H1 (cell line): ENCODE data around the gene DDIAS. TPM values are rescaled to one million over a fixed set of nuclear protein-coding genes. Genes with fewer than 3 reads are reported as not detected.
A peak's percentile ranks its signal among the peaks of the same experiment; 100 is the strongest.

Source experiments
- CTCF ChIA-PET: fragments of 300-600 bp; sonication (Branson Sonifier 250); formaldehyde crosslinking; loops from one replicate; lab custom pipeline; 2021; ENCODE audit not compliant: partially characterized antibody; lab: Charles Lee
- POLR2A ChIA-PET: fragments of 300-600 bp; sonication (Branson Sonifier 250); formaldehyde crosslinking; loops from one replicate; lab custom pipeline; 2021; ENCODE audit warnings: inconsistent platforms; ENCODE audit not compliant: partially characterized antibody; lab: Charles Lee
- DNase-seq, 2 experiments: peaks; one replicate each; pipeline versions ENCODE4 v3.0.0 to v3.0.0-alpha.2; 2010 to 2022; ENCODE audit warnings: low spot score in 2 of 2, low read depth in 1 of 2, mixed read lengths in 1 of 2
- FAIRE-seq: peaks from 2 replicates; lab custom pipeline; 2011; peaks lifted over from hg19 to GRCh38; lab: Jason Lieb, UNC
- H2AFZ ChIP-seq: 2 replicates; pipeline ENCODE4 v1.8.1; 2012; ENCODE audit warnings: low read length, inconsistent platforms
- H2AK5ac ChIP-seq: 2 replicates; pipeline ENCODE4 v1.6.1; 2013; ENCODE audit warnings: low read depth, low read length
- H2BK120ac ChIP-seq: replicated peaks from 2 replicates; pipeline ENCODE3; 2013; ENCODE audit warnings: low read depth, low read length, inconsistent platforms
- H2BK12ac ChIP-seq: 2 replicates; pipeline ENCODE4 v1.6.1; 2013; ENCODE audit warnings: low read depth, low read length
- H2BK15ac ChIP-seq: 2 replicates; pipeline ENCODE4 v1.6.1; 2013; ENCODE audit warnings: low read length
- H2BK20ac ChIP-seq: 2 replicates; pipeline ENCODE4 v1.6.1; 2013; ENCODE audit warnings: low read length
- H2BK5ac ChIP-seq: 2 replicates; pipeline ENCODE4 v1.6.1; 2013; ENCODE audit warnings: low read depth, low read length
- H3K14ac ChIP-seq: 2 replicates; pipeline ENCODE4 v1.6.1; 2013; ENCODE audit warnings: inconsistent platforms; ENCODE audit not compliant: insufficient read length
- H3K18ac ChIP-seq: 2 replicates; pipeline ENCODE4 v1.6.1; 2013; ENCODE audit warnings: low read length; ENCODE audit errors: extremely low read depth
- H3K23ac ChIP-seq: 2 replicates; pipeline ENCODE4 v1.6.1; 2013; ENCODE audit warnings: inconsistent platforms; ENCODE audit not compliant: insufficient read length
- H3K23me2 ChIP-seq: 2 replicates; pipeline ENCODE4 v1.6.1; 2013; ENCODE audit warnings: low read depth, low read length
- H3K27ac ChIP-seq: 2 replicates; pipeline ENCODE4 v1.6.1; 2011; ENCODE audit warnings: low read depth, low read length, inconsistent platforms
- H3K27me3 ChIP-seq, 4 experiments: replicated peaks in 1 of 4; 1 replicate in 1 of 4; 2 replicates in 3 of 4; pipeline versions ENCODE4 v1.6.1 to v1.8.1; 2011 to 2013; ENCODE audit warnings: low read length in 3 of 4, mild to moderate bottlenecking in 3 of 4, inconsistent platforms in 2 of 4, mixed read lengths in 2 of 4, moderate library complexity in 1 of 4; ENCODE audit not compliant: control insufficient read depth in 3 of 4, insufficient read depth in 3 of 4; ENCODE audit errors: extremely low read depth in 1 of 4
- H3K36me3 ChIP-seq, 4 experiments: 2 replicates each; pipeline versions ENCODE4 v1.6.1 to v1.8.1; 2011 to 2013; ENCODE audit warnings: mild to moderate bottlenecking in 4 of 4, low read length in 3 of 4, moderate library complexity in 2 of 4, control low read depth in 1 of 4, inconsistent platforms in 1 of 4; ENCODE audit not compliant: insufficient read depth in 4 of 4, control insufficient read depth in 2 of 4
- H3K4ac ChIP-seq: replicated peaks from 2 replicates; pipeline ENCODE3; 2013; ENCODE audit warnings: low read length, low read depth, mixed read lengths, inconsistent platforms; ENCODE audit not compliant: insufficient read length
- H3K4me1 ChIP-seq, 4 experiments: replicated peaks in 1 of 4; 1 replicate in 1 of 4; 2 replicates in 3 of 4; pipeline versions ENCODE4 v1.6.1 to v1.8.1; 2011 to 2013; ENCODE audit warnings: low read length in 3 of 4, inconsistent platforms in 2 of 4, mixed read lengths in 1 of 4; ENCODE audit not compliant: insufficient read depth in 4 of 4, control insufficient read depth in 3 of 4
- H3K4me2 ChIP-seq, 2 experiments: 2 replicates each; pipeline versions ENCODE4 v1.6.1 to v1.8.1; 2011 to 2013; ENCODE audit warnings: low read depth in 2 of 2, low read length in 2 of 2, control low read depth in 1 of 2, inconsistent platforms in 1 of 2, mild to moderate bottlenecking in 1 of 2; ENCODE audit not compliant: insufficient read depth in 1 of 2
- H3K4me3 ChIP-seq, 4 experiments: fragments of 200-600, 300-600 bp in 1 of 4; sonication (generic), shearing (Covaris generic), sonication (Bioruptor Twin) in 1 of 4; 2 replicates each; pipeline versions ENCODE4 v1.5.1 to v1.8.1; 2011 to 2016; ENCODE audit warnings: low read length in 4 of 4, low read depth in 3 of 4, control low read depth in 2 of 4, inconsistent platforms in 2 of 4, mild to moderate bottlenecking in 2 of 4, mixed read lengths in 1 of 4, moderate library complexity in 1 of 4; ENCODE audit not compliant: insufficient read depth in 2 of 4; ENCODE audit errors: extremely low read depth in 1 of 4
- H3K56ac ChIP-seq: replicated peaks from 2 replicates; pipeline ENCODE3; 2013; ENCODE audit warnings: low read depth, mild to moderate bottlenecking, mixed read lengths, low read length, inconsistent platforms; ENCODE audit not compliant: insufficient read length
- H3K79me1 ChIP-seq: 2 replicates; pipeline ENCODE4 v1.6.1; 2013; ENCODE audit warnings: low read depth, low read length, control low read depth
- H3K79me2 ChIP-seq, 2 experiments: 2 replicates each; pipeline versions ENCODE4 v1.6.1 to v1.8.1; 2012 to 2013; ENCODE audit warnings: low read length in 2 of 2, mild to moderate bottlenecking in 2 of 2, inconsistent platforms in 1 of 2; ENCODE audit not compliant: insufficient read depth in 2 of 2, control insufficient read depth in 1 of 2
- H3K9ac ChIP-seq, 4 experiments: replicated peaks in 1 of 4; 1 replicate in 1 of 4; 2 replicates in 3 of 4; pipeline versions ENCODE4 v1.6.1 to v1.8.1; 2011 to 2013; ENCODE audit warnings: low read depth in 3 of 4, low read length in 3 of 4, control low read depth in 2 of 4, mild to moderate bottlenecking in 2 of 4, moderate library complexity in 2 of 4, inconsistent platforms in 1 of 4; ENCODE audit errors: extremely low read depth in 1 of 4
- H3K9me3 ChIP-seq, 2 experiments: 2 replicates each; pipeline versions ENCODE4 v1.6.1 to v1.8.1; 2012 to 2013; ENCODE audit warnings: mild to moderate bottlenecking in 2 of 2, moderate library complexity in 2 of 2, control low read depth in 1 of 2, inconsistent platforms in 1 of 2, low read depth in 1 of 2, low read length in 1 of 2, mixed read lengths in 1 of 2; ENCODE audit not compliant: insufficient read depth in 2 of 2
- H4K20me1 ChIP-seq, 2 experiments: replicated peaks in 1 of 2; 2 replicates each; pipeline versions ENCODE3 to v1.8.1; 2011 to 2013; ENCODE audit warnings: inconsistent platforms in 2 of 2, low read length in 2 of 2, mild to moderate bottlenecking in 1 of 2; ENCODE audit not compliant: insufficient read depth in 2 of 2, control insufficient read depth in 1 of 2
- H4K5ac ChIP-seq: 2 replicates; pipeline ENCODE4 v1.6.1; 2013; ENCODE audit warnings: low read length, low read depth, mixed read lengths, inconsistent platforms; ENCODE audit not compliant: insufficient read length
- H4K8ac ChIP-seq: 2 replicates; pipeline ENCODE4 v1.8.0; 2013; ENCODE audit warnings: mild to moderate bottlenecking, moderate library complexity, low read length, inconsistent platforms; ENCODE audit not compliant: insufficient read depth; ENCODE audit errors: extremely low read depth
- H4K91ac ChIP-seq: replicated peaks from 2 replicates; pipeline ENCODE3; 2013; ENCODE audit warnings: low read length, mixed read lengths, inconsistent platforms; ENCODE audit not compliant: insufficient read length
- BRCA1 ChIP-seq: IDR thresholded peaks from 2 replicates; pipeline ENCODE4 v1.6.1; 2012; ENCODE audit warnings: low read depth, low read length, improper control_type of control experiment
- JUND ChIP-seq: IDR thresholded peaks from 2 replicates; pipeline ENCODE4 v1.6.1; 2011; ENCODE audit warnings: mild to moderate bottlenecking, improper control_type of control experiment, low read length
- MAFK ChIP-seq: IDR thresholded peaks from 2 replicates; pipeline ENCODE4 v1.6.1; 2012; ENCODE audit warnings: low read depth, mild to moderate bottlenecking, improper control_type of control experiment, low read length
- NRF1 ChIP-seq: IDR thresholded peaks from 2 replicates; pipeline ENCODE4 v1.6.1; 2011; ENCODE audit warnings: mild to moderate bottlenecking, low read depth, low read length, improper control_type of control experiment
- PHF8 ChIP-seq: fragments of 200-600 bp; sonication (generic); conservative IDR thresholded peaks from 2 replicates; pipeline ENCODE4 v1.7.1; 2012; ENCODE audit warnings: low read depth, mild to moderate bottlenecking, inconsistent platforms, low read length, moderate library complexity
- RBBP5 ChIP-seq: IDR thresholded peaks from 2 replicates; pipeline ENCODE4 v1.7.1; 2012; ENCODE audit warnings: low read depth, mild to moderate bottlenecking, inconsistent platforms, low read length, moderate library complexity, borderline replicate concordance
- SIX5 ChIP-seq: IDR thresholded peaks from 2 replicates; pipeline ENCODE4 v1.6.1; 2011; ENCODE audit warnings: mild to moderate bottlenecking, low read depth, low read length
- SRF ChIP-seq: IDR thresholded peaks from 2 replicates; pipeline ENCODE4 v1.6.1; 2011; ENCODE audit warnings: mild to moderate bottlenecking, low read depth, low read length, moderate library complexity
- TCF12 ChIP-seq: IDR thresholded peaks from 2 replicates; pipeline ENCODE4 v1.6.1; 2011; ENCODE audit warnings: low read depth, mild to moderate bottlenecking, low read length
- TEAD4 ChIP-seq: IDR thresholded peaks from 2 replicates; pipeline ENCODE4 v1.6.1; 2012; ENCODE audit warnings: low read depth, low read length, inconsistent platforms, mixed read lengths
- polyA plus RNA-seq, 7 experiments: library from polyadenylated mRNA; depleted of rRNA in 3 of 7; stranded (reverse) in 5 of 7; unstranded in 2 of 7; fragments of >200 nt in 5 of 7; fragments of 200-250 nt in 2 of 7; gene quantifications; 1 replicate in 5 of 7; 2 replicates in 1 of 7; 4 replicates in 1 of 7; pipeline versions ENCODE4 v1.2.1 to v1.2.3, GENCODE V29; 2011 to 2013; ENCODE audit warnings: missing spikeins in 2 of 7, mixed read lengths in 2 of 7
- total RNA-seq: library from RNA; stranded (reverse); fragmentation: NEBNext Ultra II Directional; extraction: Animal tissue kit (Norgen Biotek cat#: 25700); gene quantifications from 2 replicates; pipeline ENCODE4 v1.2.1, GENCODE V29; 2021
- TF ChIP-seq, protein P1 (sequence below): IDR thresholded peaks from 2 replicates; pipeline ENCODE4 v1.6.1; 2011; ENCODE audit warnings: low read depth, mild to moderate bottlenecking, low read length; ENCODE audit not compliant: insufficient read depth
- TF ChIP-seq, protein P2 (sequence below): IDR thresholded peaks from 2 replicates; pipeline ENCODE4 v1.6.1; 2012; ENCODE audit warnings: inconsistent platforms
- TF ChIP-seq, protein P3 (sequence below): IDR thresholded peaks from 2 replicates; pipeline ENCODE4 v1.6.1; 2012; ENCODE audit warnings: low read length, inconsistent platforms

Gene DDIAS
- total and polyA plus RNA-seq, 2 of the 8 experiments (the other 6 are each of a cell fraction or from before 2014, with no cell fraction given): 11.6 to 25.7 TPM

DNA sequence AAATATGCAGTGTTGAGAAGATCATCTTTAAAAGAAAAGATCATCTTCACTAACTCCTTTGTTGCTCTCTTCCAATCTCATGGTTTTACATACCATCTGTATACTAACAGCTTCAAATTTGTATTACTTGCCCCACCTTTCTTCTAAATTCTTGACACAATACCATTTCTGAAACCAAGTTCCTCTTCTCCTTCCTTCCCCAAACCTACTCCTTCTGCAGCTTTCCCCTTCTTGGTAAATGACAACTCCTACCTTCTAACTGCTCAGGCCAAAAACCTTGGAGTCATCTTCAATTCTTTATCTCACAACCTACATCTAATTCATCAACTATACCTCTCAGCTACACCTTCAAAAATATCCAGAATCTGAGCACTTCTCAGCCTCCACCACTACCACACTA is 10.6 kb upstream of the DDIAS start:
- H3K27ac ChIP-seq: no peak overlapping the region
- no peak overlapping the region for H3K23ac ChIP-seq
- H3K9ac ChIP-seq: no peak overlapping the region
- FAIRE-seq (no peak), DNase-seq (no peak)
- H3K79me2 ChIP-seq: peaks cover 0 to 5% of the 10 kb centered on the region in 2 experiments; a peak in 1 of 4 replicates
- no peak overlapping the region for H2BK12ac ChIP-seq
- H2BK120ac ChIP-seq: no peak overlapping the region
- H2BK15ac ChIP-seq: no peak overlapping the region
- H4K8ac ChIP-seq: no peak overlapping the region
- no peak overlapping the region for H3K4me2 ChIP-seq
- H2BK20ac ChIP-seq: no peak overlapping the region
- H3K4ac ChIP-seq: no peak overlapping the region
- no peak overlapping the region for H3K14ac ChIP-seq
- no peaks in the 10 kb centered on the region for H4K20me1 ChIP-seq
- no peak overlapping the region for H2AK5ac ChIP-seq
- no peak overlapping the region for H2BK5ac ChIP-seq
- POLR2A ChIA-PET: interaction anchor here (0.9 to 4.9 kb wide), 2 partner anchors 9 to 17 kb away, joined by 3 to 13 read pairs; partner anchors contain the start of genes DDIAS and PRCP
- no peaks in the 10 kb centered on the region for H3K9me3 ChIP-seq
- H3K4me1 ChIP-seq: no peaks in the 10 kb centered on the region
- H4K91ac ChIP-seq: no peak overlapping the region
- H3K27me3 ChIP-seq: no peaks in the 10 kb centered on the region
- no peaks in the 10 kb centered on the region for H3K79me1 ChIP-seq
- CTCF ChIA-PET: interaction anchor here (0.9 to 1.5 kb wide), 3 partner anchors 115 to 926 kb away, joined by 3 to 5 read pairs (median 3); no protein-coding TSS in a partner anchor
- H3K18ac ChIP-seq: no peak overlapping the region
- H4K5ac ChIP-seq: no peak overlapping the region
- H3K36me3 ChIP-seq: no peaks in the 10 kb centered on the region
- H2AFZ ChIP-seq: no peak overlapping the region
- H3K56ac ChIP-seq: peak overlapping the region; percentile 52
- no peak overlapping the region for H3K4me3 ChIP-seq
- no peaks in the 10 kb centered on the region; the same call in 1 of the 2 replicates for H3K23me2 ChIP-seq
- TF ChIP-seq SRF (no peak), JUND (no peak), RBBP5 (no peak), TCF12 (no peak), NRF1 (no peak), SIX5 (no peak), PHF8 (no peak), TEAD4 (no peak), MAFK (no peak), BRCA1 (no peak)
- TF ChIP-seq, protein P1, sequence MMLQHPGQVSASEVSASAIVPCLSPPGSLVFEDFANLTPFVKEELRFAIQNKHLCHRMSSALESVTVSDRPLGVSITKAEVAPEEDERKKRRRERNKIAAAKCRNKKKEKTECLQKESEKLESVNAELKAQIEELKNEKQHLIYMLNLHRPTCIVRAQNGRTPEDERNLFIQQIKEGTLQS: no peak
- TF ChIP-seq, protein P2, sequence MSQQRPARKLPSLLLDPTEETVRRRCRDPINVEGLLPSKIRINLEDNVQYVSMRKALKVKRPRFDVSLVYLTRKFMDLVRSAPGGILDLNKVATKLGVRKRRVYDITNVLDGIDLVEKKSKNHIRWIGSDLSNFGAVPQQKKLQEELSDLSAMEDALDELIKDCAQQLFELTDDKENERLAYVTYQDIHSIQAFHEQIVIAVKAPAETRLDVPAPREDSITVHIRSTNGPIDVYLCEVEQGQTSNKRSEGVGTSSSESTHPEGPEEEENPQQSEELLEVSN: no peak
- TF ChIP-seq, protein P3, sequence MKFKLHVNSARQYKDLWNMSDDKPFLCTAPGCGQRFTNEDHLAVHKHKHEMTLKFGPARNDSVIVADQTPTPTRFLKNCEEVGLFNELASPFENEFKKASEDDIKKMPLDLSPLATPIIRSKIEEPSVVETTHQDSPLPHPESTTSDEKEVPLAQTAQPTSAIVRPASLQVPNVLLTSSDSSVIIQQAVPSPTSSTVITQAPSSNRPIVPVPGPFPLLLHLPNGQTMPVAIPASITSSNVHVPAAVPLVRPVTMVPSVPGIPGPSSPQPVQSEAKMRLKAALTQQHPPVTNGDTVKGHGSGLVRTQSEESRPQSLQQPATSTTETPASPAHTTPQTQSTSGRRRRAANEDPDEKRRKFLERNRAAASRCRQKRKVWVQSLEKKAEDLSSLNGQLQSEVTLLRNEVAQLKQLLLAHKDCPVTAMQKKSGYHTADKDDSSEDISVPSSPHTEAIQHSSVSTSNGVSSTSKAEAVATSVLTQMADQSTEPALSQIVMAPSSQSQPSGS: no peak
